ENCODE results near the gene SIX3.

Gene SIX3

DNA sequence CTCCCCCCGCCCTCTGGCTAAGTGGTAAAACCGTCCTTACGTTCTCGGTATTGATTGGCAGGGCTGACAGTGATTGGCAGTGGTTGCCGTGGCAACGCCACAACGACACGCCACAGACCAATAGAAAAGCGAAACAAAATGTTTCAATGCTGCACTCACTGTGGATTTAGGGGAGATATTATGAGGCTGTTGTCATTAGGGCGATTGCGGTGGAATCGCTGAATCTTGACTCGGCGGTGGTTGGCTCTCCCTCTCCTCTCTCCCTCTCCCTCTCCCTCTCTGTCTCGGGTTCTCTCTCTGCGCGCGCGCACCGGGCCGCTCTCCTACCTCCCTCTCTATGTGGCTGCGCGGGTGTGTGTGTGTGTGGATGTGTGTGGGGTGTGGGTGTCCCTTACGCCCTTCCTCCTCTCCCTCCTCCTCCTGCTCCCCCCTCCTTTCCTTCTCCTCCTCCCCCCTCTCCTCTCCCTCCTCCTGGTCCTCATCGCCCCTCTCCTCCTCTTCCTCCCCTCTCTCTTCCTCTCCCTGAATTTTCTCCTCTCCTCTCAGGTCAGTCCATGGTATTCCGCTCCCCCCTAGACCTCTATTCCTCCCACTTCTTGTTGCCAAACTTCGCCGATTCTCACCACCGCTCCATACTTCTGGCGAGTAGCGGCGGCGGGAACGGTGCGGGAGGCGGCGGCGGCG lies at the start of gene SIX3:
Gene SIX3 (plus strand): TSS at position 152 of the 684 bp plus-strand sequence. CDS start 403 bp downstream, at position 555.
- DNase-seq = no peak

DNA sequence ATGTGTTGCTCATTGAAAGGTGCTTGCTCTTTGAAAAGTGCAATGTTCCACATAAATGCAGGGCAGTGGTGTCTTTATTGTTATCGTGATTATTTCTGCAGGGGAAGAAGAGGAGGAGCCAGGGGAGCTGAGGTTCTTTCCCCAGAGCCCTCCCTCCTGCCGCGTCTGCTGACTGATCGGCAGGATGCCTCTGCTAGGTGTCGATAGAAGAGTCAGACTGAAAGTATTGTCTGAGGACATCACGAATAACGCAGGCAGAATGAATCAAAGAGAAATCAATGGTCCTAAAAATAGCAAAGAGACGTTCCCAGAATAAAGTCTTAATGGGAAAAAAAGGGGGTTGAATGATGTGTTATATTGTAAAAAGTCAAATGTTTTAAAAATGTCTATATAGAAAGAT lies 47.4 kb upstream of the SIX3 start:
- no peak for DNase-seq

DNA sequence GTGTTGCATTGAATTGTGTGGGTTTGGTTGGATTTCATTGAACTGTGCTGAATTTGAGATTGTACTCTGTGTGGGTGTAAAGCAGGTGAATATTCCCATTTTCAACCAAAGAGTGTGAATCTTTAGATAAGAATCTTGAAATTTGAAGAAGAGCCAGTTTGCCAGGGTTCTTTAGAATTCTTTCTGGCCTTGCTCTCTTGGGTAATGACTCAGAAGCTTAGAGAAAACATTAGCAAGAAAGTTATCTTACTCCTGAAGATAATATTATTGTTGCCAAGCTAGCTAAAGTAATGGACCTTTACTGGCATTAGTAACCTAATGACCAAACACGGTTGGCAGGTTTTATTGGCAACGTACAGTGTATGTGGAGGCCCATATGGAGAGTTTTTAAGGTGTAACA lies 46.4 kb upstream of the SIX3 start:
- no peak for DNase-seq

DNA sequence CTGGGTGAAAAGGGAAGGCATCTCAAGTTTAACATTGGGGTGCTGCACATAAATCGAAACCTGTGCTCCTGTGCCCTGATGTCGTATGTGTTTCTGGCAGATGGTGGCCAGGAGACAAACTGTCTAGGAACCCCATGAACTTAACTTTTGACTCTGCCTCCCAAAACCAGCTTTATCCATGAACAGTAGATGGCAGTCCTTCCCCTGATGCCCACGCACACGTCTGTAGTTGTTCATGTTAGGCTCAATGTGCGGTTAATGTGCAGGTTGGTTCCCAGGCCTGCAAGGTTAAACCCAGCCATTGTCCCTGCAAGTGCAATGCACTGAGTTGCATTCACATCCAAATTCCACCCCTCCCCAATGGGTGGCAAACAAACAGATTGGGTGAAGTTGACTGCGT lies 44.1 kb upstream of the SIX3 start:
- DNase-seq = no peak

DNA sequence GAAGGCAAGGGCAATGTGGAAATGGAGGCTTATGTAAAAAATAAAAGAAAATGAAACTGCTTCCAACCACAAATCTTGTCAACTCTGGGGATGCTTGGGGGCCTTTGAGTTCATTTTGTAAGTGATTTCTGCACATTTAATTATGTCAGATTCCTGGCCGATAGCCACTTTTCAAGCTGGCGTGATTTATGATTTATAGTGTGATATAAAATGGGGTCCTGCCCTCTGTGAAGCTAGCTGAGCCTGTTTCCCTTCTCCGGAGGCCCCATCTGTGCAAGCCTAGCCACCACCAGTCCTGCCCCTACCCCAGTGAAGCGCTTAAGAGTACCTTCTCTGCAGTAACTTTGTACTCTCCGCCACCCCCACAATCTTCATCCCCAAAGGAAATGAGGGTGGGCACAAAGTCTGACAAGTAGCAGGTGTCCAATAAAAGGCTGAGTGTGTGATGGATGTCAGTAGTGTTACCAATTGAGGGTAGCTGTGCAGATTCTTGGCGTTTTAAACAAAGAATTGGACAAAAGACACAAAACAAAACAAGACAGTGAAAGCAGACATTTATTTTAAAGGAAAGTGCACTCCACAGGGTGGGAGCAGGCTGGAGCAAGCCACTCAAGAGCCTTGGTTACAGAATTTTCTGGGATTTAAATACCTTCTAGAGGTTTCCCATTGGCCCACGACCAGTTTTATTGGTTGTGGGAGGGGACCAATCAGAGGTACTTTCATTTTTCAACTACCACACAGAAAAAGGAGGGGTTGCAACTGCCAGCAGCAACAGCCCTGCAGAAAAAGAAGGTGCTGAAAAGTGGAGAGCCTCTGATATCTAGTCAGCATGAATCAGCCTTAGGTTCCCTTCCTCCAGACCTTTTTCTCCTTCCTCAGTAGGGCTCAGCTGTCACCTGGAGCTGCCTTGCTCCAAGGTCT lies 39.0 kb upstream of the SIX3 start:
- peak; percentile 33 for DNase-seq

DNA sequence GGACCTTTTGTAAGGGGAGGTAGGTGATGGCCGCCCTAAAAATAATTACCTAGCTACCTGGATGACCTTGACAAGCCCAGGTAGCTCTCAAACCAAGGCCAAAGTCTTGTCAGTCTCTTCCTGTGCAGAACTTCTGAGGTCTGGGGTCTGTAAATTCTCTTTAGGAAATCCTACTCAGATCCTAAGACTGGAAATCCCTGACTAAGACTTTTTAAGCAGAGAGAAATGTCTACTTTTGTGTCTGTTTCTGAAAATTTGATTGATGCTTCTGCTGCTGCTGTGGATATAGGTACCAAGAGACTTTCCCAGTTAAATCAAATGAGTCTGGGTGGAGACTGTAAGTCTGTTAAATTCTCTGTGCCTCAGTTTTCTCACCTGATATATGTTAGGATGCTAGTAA lies 36.9 kb upstream of the SIX3 start:
- DNase-seq = no peak

DNA sequence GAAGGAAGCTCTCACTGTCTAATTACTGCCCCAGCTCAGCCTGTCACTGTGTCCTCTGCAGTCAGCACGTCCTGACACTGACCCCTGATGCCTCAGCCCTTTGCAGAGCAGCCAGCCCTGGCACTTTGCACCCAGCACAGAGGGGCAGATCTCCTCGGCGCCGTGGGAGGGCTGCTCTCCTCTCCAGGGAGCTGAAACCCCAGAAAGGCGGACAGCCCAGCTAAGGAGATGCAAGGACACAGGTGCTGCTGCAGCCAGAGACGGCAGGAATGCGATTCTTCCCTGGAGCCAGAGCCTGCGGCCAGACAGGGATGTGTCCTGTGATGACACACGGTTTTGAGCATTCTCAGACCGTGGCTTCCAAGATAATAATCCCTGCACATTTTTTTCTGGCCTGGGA lies 34.5 kb upstream of the SIX3 start:
- DNase-seq = no peak

DNA sequence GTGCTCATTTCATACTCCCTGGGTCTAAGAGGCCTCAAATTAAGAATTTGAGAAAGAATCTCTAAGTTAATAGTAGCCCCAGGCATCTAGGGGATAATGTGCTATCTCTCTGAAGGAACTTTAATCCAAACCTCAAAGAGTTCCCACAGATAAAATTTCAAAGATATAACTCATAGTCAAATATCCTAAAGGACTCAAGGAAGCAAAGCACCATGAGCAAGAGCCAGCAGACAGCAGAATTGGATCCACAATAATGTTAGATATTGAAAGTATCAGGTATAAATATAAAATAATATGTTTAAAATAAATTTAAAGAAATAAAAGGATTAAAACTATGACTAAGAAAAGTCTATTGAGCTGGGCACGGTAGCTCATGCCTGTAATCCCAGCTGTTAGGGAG lies 31.7 kb upstream of the SIX3 start:
- DNase-seq = no peak

DNA sequence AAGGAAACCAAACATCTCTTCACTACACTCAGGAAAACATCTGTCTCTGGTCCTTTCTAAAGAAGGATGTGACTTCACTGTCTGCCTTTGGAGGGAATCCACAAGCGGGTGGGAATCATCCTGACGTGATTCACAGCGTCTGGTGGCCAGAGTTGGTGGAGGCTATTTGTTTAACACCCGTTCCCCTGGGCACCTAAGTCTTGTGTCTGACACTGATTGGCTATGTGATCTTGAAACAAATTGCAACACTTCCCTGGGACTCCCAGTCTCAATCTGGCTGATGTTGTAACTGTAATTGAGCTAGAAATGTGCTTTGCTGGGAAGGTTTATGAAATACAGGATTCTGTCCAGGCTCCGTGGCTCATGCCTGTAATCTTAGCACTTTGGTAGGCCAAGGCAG lies 28.8 kb upstream of the SIX3 start:
- no peak for DNase-seq

DNA sequence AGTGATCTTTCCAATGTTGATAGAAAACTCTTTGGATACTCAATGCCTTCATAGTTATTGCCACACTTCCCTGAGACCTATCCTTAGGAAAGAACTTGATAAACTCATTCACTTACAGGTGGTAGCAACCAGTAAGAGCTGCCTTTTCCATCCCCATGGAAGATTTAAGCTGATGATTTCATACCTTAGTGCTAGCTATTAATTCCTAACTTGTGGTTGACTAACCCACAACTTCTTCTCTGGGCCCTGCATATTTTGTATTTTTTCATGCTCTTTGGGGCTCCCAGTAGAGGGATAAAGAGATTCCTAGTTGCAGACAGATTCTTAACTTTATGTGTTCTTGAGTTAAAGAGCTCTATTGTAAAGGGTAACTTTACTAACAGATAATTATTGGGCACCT lies 25.2 kb upstream of the SIX3 start:
- no peak for DNase-seq

DNA sequence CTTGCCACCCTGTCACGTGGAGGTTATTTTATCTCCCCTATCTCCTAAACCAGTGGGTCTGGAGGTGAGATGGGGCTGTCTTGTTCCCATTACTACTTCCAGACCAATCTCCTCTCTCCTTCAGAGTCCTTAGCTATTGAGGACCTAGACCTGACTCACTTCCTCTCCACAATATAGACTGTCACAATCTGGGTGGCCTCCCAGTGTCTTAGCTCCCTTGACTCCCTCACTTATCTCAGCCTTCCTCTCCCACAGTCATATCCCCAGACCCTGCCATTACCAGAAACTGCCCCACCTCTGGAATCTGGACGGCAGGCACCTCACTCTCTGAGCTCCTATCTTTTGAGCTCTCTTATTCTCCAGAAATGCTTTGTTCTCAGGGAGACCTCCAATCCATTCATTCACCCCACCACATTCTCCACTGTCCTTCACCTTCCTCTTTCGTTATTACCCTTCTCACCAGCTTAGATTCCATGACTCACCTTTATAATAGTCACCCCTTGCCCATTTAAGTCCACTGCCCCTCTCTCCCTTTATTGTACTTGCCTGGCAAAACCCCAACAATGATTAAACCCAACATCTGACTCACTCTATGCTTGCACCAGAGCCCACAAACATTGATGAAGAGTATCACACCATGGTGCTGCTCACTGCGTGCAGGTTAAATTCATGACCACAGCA lies 23.3 kb upstream of the SIX3 start:
- DNase-seq = no peak

DNA sequence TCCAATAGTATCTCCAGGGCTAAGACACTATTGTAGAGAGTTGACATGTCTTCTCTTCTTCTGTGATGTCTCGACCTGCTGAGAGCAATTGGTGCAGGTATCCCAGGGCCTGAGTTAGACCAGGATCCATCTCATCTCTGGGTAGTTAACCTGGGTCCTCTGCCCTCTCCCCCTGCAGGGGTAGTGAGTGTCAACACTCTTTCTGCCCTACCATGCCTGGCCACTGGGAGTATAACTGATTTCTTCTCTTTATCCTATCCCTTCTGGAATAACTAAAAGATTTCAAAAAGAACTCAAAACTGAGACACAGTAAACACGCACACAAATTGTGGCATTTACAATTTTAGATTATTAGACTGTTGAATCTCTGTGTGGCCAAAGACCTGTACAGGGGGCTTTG lies 20.8 kb upstream of the SIX3 start:
- no peak for DNase-seq

DNA sequence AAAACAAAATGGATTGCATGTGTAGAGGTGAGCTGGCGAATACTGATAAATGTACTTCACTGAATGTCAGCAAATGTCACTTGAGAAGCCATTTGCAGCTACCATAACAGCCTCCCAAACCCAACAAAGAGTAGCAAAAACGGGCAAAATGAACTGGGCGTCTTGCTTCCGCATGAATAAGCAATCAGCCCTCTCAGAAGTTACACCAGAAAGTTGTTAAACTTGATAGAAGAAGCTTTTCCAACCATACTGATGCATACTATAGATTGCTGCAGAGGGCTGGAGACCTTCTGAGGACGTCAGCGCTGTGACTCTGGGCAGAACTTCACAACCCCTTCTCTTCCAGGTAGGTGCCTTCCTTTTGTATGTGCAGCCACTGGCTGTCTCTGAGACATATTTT lies 18.7 kb upstream of the SIX3 start:
- DNase-seq = no peak

DNA sequence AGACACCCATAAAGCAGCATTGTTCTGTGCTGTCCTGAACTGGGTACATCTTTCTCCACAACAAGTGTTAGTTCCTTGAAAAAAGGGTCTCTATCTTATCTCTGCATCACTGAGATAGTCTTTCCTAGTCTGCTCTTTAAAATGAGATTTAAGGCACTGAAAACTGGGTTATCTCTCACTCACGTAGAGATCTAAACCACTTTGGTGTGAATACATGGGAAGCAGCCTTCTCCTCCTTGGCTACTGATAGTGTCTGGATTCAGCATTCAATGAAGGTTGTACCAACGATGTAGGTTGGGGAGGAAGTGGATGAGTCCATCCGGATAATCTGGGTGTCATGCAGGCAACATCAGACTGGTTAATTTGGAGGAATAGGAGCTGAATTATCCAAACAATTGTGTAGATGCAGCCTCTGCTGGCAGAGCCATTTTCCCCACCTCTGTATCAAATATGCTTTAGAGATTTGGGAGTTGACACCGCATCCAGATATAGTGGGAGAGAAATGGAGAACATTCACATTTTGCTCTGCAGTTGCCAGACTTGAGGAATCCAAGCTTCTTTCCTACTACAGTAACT lies 15.9 kb upstream of the SIX3 start:
- no peak for DNase-seq

DNA sequence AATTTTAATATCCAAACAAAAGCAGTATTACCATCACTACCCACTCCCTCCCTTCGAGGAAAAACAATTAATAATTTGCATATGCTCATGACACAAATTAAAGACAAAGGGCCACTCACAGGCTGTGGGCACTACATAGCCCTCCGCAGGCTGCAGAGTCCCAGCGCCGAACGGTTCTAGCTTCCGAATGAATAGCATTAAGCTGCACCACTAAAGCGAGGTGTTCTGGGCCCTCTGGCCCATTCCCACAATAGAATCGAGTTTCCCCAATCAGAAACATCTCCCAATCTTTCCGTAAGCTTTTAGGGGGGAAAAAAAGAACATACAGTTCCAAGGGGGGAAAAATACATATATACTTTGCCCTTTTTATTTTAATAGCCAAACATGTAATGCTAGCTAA lies 14.5 kb upstream of the SIX3 start:
- no peak for DNase-seq

DNA sequence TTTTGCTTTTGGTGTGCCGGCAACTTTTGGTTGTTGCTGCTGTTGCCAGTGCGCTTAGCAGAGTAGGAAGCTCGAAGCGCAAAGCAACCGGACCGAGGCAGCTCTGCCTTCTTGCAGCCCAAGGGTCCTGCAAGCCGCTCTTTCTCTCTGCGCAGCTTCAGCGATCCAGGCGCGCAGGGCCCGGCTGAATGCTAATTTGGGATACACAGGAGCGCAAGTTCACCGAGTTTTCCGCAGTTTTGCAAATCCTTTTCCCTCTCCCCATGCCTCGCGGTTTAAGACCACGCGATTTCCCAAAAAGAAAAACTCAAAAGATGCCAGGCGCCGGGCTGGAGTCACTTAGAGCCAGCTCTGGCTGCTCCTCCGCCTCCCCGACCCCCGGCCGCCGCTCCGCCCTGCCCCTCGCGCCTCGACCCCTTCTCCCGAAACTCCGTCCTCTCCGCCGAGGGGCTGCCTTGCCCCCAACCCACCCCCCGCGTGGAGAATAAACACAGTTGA lies 13.5 kb upstream of the SIX3 start:
- DNase-seq = no peak

DNA sequence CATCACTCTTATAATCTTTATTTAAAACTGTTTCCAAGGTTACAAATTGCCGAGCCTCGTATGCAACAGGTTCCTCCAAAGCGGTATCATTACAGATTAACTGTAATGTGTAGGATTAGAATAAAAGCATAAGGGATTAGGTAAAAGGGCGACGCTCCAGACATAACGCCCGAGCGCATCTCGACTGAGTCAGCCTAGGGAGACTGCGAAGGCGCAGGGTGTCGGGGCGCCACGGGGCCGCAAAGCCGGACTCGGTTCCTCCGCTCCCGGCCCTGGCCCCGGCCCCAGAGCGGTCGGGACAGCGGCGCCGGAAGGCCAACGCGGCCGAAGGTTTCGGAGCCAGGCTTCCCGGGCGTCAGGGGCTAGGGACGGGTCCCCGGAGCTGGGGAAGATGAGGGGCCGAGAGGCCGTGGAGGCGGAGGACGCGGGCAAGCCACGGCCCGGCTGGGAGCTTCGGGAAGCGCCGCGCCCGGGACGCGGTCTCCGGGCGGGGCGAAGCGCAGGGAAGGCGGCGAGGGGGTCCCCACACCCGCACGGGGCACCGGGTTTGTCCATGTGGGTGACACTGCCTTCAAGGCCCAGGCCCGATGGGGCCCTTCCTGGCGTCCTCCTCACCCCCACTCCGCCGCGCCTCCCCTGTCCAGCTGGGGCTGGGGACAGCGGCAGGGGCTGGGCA lies 12.9 kb upstream of the SIX3 start:
- no peak for DNase-seq

DNA sequence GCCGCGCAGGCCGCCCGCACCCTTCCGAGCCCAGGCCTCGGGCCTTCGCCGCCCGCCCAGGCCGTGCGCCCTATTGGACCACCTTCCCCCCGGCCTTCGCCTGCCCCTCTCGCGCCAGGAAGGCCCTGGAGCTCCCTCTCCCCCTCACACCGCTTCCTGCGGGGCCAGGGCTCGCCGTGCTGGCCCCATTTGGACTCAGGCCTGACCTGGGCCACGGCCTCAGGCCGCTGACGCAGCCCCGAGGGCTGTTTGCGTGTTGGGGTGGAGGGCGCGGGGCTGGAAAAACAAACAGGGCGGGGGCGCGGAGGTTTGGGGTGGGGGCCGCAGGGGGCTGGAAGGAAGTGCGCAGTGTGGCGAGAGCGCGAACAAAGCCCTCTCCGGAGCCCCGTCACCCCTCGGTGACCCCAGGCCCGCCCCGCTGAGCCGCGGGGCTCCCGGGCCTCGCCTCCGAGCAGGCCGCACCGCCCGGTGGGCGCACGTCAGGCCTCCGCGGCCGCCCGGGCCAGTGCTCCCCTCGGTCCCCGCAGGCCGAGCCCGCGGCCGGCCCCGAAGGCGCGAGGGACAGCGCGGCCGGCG lies 12.3 kb upstream of the SIX3 start:
- DNase-seq = no peak

DNA sequence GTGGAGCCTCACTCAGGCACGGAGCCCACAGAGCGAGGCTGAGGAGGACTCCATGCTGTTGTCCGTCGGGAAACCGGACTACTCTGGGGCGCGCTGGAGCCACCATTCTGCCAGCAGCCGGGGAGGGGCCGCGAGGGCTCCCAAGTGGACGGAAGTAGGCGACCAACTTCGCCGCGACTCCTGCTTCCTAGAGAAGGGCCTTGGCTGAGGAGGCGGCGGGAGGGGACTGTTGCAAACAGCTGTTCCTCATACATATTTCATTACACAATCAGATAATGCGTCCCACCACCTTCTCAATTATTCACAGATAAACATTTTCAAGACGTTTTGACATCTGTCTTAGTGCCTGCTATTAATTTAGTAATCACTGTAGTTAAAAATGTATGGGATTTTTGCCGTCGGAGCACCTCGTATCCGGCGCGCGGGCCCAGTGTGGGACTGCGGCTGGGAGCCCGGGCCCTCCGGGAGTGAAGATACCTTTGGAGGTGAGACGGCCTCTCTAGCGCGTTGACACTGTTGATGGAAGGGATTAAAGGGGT lies 11.7 kb upstream of the SIX3 start:
- no peak for DNase-seq

DNA sequence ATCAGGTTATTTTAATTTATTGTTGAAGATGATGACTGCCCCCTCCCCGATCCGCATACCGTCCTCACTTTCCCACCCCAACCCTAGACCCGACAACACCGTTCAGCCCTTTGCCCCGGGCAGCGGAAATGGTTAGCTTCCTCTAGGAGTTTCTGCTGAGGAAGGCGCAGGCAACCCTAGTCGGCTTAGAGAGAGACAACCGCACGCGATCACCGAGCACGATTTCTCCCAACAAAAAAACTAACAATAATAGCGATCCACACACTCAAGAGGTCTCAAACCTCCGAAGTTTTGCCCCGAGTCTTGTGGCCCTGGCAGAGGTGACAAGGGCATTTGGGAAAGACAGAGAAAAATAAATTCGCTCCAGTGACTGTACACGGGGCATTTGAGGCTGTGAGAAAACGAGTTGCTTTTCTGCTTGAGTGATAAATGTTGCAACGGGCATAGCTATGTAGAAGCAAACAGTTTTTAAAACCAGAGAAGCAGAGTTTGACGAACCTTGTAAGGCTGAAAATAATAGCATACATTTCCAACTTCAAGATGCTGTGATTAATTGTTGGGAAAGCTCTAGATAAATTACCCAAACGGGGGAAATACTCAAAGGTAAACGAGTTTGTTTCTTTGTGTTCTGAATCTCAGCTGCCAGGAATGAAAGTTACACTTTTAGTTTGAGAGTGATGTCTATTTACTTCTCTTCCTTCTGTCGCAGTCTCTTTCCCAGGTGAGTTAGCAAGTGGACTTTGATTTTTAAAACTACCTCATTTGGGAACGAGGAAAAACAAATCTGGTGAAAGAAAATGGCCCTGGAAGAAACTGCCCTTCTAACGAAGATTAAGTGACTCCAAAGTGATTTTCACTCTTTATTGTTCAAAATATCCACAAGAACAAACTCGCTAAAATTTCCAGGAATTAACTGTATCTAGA lies 11.0 kb upstream of the SIX3 start:
- DNase-seq = no peak

Measured in NCI-H1436 (cell line).